ENCODE data around the gene PER2. TPM values are rescaled to one million over a fixed set of nuclear protein-coding genes. Genes with fewer than 3 reads are reported as not detected.

PER2 gene
- total RNA-seq, 4 donors from 2014 or later = 8.2 to 18.6 (median 9.8) TPM

- Histone ChIP-seq H3K4me1 (no peaks in the 10 kb centered on the region), H3K9me3 (no peaks in the 10 kb centered on the region), H3K27me3 (no peaks in the 10 kb centered on the region), H3K36me3 (peaks cover 5 to 100% (median 10%) of the 10 kb centered on the region in 3 donors), H3K4me3 (no peak overlapping the region), H3K27ac (no peak overlapping the region)
- WGBS, 2 donors = 84 to 89% methylated on average over 11 of the region's 11 CpGs
- DNase-seq (ENCODE audit: low spot score in 2 of 2) = no peak
- TF ChIP-seq EP300 (IDR thresholded peaks at IDR 0.05) (no peak), CTCF (IDR thresholded peaks at IDR 0.05) (no peak), POLR2A (IDR thresholded peaks at IDR 0.05) (no peak)
These were observed 36.4 kb downstream of the PER2 start for GRCh38 chr2:238251986-238252385.

- Histone ChIP-seq H3K4me3 (no peak overlapping the region), H3K4me1 (no peaks in the 10 kb centered on the region), H3K27ac (no peak overlapping the region), H3K36me3 (peaks cover 9 to 100% (median 10%) of the 10 kb centered on the region in 3 donors), H3K9me3 (no peaks in the 10 kb centered on the region), H3K27me3 (no peaks in the 10 kb centered on the region)
- WGBS, 2 donors = 93 to 94% methylated on average over 8 to 12 of the region's 12 CpGs
- TF ChIP-seq POLR2A (IDR thresholded peaks at IDR 0.05) (no peak), CTCF (IDR thresholded peaks at IDR 0.05) (no peak), EP300 (IDR thresholded peaks at IDR 0.05) (no peak)
- DNase-seq (ENCODE audit: low spot score in 2 of 2) = no peak
These were observed 37.1 kb downstream of the PER2 start for GRCh38 chr2:238251331-238251730.

- Histone ChIP-seq H3K27me3 (no peaks in the 10 kb centered on the region), H3K4me1 (no peaks in the 10 kb centered on the region), H3K9me3 (no peaks in the 10 kb centered on the region), H3K27ac (no peak overlapping the region), H3K4me3 (no peak overlapping the region), H3K36me3 (peaks cover 8 to 100% (median 9%) of the 10 kb centered on the region in 3 donors)
- no peak for DNase-seq (ENCODE audit: low spot score in 2 of 2)
- TF ChIP-seq EP300 (IDR thresholded peaks at IDR 0.05) (no peak), CTCF (IDR thresholded peaks at IDR 0.05) (no peak), POLR2A (IDR thresholded peaks at IDR 0.05) (no peak)
- WGBS, 2 donors = 87 to 96% methylated on average over 7 of the region's 7 CpGs
These were observed 37.5 kb downstream of the PER2 start for GRCh38 chr2:238250896-238251295.

- no peak overlapping the region for H3K27ac ChIP-seq
- H3K27me3 ChIP-seq = no peaks in the 10 kb centered on the region
- H3K4me1 ChIP-seq = peaks cover 0 to 9% (median 7%) of the 10 kb centered on the region in 4 donors
- H3K36me3 ChIP-seq = peaks cover 3 to 87% (median 6%) of the 10 kb centered on the region in 3 donors
- 54 to 63% methylated on average over 10 of the region's 10 CpGs for WGBS, 2 donors
- no peaks in the 10 kb centered on the region for H3K9me3 ChIP-seq
- H3K4me3 ChIP-seq = no peak overlapping the region
- TF ChIP-seq CTCF (IDR thresholded peaks at IDR 0.05) = no peak
- TF ChIP-seq POLR2A (IDR thresholded peaks at IDR 0.05) = no peak
- TF ChIP-seq EP300 (IDR thresholded peaks at IDR 0.05) = no peak
- no peak for DNase-seq (ENCODE audit: low spot score in 2 of 2)
These were observed 40.5 kb downstream of the PER2 start for GRCh38 chr2:238247841-238248453.

GRCh38 chr2:238247002-238247822 lies 41.2 kb downstream of the PER2 start:
- H3K9me3 ChIP-seq = no peaks in the 10 kb centered on the region
- 83 to 87% methylated on average over 13 of the region's 13 CpGs for WGBS, 2 donors
- no peaks in the 10 kb centered on the region for H3K27me3 ChIP-seq
- no peak overlapping the region for H3K27ac ChIP-seq
- no peak overlapping the region for H3K4me3 ChIP-seq
- H3K4me1 ChIP-seq = peaks cover 0 to 15% (median 14%) of the 10 kb centered on the region in 4 donors
- TF ChIP-seq POLR2A (IDR thresholded peaks at IDR 0.05) (no peak), CTCF (IDR thresholded peaks at IDR 0.05) (no peak), EP300 (IDR thresholded peaks at IDR 0.05) (no peak)
- DNase-seq (ENCODE audit: low spot score in 2 of 2) = no peak
- peaks cover 0 to 80% (median 4%) of the 10 kb centered on the region in 3 donors for H3K36me3 ChIP-seq
